NCI-H2107 (cell line): ENCODE data around the gene CHN2.

Experiments used
- DNase-seq: peaks from one replicate; lab custom pipeline; 2025; lab: John Stamatoyannopoulos, UW

The CHN2 gene

DNA sequence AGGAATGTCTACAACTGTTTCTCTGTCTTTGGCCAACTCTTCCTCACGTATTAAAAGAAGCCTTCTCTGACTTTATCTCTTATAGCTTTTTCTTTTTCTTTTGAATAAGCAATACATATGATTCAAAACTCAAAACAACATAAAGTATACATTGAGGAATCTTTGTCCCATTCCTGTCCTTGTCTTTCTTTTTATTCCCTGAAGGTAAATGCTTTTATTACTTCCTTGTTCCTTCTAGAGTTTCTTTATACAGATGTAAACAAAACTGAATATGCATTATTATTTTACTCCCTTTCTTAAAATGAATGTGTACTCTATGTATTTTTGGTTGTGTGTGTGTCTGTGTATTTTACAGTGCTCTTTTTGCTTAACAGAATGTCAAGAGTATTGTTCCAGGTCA lies 170.1 kb downstream of the CHN2 start:
- DNase-seq: no peak

DNA sequence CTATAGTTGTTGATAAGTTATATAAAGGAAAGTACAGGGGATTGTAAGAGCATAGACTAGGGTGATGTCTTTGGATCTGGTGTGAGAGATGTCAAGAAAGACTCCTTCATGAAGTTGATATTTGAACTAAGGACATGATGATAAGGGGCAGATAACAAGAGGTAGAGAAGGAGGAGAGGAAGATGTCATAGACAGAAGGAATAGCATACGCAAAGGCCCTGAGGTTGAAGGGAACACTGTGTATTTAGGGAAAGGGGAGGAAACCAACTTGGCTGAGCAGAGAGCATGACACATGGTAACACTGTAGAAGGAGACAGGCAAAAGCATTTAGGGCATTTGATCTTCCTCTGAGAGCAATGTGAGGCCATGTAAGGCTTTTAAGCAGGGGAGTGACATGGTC lies 170.8 kb downstream of the CHN2 start:
- DNase-seq: no peak

DNA sequence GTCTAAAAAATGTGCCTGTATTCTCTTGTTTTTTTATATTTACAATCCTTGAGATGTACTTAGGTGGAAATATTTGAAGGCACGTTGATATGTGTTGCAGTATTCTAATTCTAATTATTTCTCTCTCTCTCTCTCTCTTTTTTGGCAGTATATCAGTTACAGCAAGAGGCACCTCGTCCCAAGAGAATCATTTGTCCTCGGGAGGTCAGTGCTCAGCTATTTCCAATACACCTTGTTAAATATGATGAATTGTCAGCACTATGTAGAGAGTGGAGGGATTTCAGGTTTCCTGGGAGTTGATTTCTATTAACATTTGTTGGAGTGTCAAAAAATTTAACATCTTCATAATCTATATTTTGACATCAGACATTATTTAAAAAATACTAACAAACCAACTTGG lies 173.2 kb downstream of the CHN2 start:
- no peak for DNase-seq

DNA sequence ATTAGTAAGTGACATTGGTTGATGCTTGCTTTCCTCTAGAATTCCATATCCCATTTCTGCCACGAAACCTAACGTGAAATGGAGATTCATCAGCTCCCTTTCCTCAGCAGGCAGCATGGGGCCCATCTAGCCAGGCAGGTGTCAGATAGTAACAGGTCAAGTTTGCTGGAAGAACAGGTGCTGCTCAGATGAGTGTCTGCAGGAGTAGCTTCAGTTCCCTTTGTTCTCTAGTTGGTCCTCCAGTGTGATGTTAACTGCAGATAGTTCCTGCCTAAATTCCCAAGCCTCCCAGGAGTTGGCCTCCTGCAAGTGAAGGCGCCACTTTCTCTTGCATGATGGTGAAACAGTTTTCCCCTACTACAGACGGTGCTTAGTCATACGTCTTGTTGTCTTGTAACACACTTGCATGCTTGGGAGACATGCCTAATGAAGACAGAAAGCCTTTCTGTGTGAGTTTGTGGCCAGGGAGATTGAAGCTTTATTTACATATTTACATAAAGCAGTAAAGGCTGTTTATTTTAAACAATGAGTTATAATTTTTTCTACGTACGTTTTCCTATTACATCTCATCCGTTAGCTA lies 175.4 kb downstream of the CHN2 start:
- DNase-seq: no peak

DNA sequence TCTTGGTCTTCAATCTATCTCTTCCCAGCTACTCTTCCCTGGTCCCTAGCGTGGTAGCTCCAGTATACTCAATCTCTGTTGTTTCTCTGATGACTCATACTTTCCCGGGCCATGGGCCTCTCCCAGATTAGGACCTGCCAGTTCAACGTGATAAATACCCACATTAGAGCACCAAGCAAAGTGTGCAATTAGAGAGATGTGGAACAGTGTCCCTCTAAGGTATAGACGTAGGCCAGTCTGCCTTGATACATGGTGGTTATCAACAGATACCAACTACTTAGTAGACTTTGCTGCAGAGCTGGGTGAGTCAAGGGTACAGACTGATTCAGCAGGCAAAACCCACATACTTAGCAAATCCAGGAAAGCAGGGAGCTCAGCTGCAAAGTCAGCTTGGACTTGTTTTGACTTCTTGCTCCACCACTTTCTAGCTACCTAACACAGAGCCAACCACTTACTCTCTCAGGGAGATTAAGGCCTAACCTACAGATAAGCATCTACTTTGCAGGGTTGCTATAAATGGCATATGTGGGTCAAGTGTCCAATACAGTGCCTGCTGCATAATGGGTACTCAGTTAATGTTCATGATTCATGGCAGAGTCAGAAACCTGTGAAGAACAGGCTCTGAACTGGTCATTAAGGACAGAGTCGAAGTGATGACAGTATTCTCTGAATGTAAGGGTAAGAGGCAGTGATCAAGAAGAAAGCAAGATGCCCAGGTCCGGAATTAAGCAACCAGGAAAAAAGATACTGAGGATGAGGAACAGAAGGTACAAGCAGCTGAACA lies 176.1 kb downstream of the CHN2 start:
- DNase-seq: no peak

DNA sequence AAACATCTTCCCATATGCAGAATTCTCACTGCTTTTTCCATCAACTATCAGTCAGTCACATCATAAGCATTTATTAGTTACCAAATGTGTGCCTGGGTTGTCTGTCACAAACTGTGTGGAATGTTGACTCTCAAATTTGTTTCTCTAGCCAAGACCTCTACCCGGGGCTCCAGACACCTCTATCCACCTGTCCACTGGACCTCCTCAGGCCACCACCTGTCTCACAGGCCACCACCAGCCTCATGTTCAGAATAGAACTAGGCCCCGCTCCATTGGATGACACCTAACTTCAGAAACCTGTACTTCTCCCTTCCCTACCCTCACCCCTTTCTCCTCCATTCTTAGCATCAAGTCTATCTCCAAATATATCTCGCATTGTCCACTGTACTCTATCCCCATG lies 176.9 kb downstream of the CHN2 start:
- DNase-seq: no peak

DNA sequence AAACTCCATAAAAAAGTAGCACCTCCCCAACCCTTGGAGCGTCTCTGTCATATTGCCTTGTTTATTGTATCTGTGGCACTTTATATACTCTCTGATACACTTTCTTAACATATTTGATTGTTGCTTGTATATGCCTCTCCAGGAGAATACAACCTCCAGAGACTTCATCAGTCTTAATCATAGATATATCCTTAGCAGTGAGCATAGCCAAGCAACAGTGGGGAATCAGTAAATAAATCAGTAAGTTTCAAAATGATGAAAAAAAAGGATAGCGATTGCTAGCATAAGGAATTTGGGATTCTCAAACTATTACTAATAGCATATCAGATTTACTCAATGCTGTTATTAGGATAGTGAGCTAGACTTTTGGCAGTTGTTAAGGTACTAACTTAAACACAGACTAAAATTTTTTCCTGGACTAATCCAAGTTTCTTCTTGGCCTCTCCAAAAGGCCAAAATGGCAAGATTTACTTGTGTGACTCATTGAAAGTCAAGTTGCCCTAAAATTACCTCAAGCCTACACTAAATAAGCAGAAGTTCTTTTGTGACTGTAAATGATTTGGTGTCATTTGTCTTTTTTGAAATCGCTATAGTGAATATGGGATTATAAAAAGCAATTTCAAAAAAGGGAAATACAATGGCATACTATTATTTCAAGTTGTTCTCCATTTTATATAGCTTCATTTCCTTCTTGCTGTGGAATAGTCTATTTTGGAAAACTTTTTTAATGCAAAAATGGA lies 177.9 kb downstream of the CHN2 start:
- no peak for DNase-seq

DNA sequence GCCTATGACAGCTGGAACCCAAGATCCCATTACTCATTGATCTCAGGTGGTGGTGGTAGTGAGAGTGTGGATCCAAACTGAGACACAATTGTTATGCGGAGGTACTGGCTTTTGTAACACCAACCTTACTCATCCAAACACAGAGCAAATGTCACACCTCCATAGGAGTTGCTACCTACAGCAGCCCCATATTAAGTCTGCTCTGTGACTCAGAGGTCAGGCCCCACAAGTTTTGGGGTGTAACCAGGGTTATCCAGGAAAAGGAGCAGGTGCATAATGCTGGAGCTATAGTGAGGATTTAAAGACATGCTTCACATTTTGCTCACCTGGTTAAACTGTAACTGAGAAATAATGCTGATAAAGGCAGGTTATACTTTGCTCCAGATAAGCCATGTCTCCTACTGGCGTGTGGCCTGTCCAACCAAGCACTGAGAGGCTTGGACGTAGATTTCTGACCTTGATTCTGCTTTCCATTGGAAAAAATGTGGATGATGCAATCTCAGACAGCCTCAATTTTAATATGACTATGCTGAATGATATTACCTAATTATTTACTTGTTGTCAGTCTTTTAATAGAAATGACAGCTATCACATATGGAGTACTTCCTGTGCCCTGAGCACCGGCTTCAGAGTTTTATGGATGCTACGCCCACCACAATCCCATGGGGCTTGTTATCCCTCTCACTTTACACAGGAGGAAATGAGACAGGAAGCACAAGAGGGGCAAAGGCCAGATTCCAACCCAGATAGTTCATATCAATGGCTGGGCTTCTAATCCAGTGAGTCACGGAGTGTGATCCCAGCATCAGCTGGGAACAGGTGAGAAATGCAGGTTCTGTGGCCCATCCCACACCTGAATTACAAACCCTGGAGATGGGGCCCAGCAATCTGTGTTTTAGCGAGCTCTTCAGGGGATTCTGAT lies 181.3 kb downstream of the CHN2 start:
- DNase-seq: no peak

DNA sequence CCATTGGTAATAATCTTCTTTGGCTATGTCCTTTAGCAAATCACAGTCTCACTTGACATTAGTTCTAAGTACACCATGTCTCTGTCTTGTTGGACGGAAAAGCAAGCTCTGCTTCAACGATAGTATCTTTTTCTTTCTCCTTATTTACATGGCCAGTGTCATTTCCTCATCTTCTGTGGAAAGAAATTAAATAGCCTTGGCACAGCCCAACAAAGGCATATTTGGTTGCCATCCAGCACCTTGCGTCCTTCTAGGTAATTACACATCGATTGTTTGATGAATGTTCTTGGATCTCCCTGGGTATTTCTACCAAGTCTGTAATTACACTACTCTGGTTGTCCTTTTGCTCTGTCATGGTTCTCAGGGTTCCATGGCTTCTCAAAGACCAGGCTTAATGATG lies 183.1 kb downstream of the CHN2 start:
- DNase-seq: no peak

DNA sequence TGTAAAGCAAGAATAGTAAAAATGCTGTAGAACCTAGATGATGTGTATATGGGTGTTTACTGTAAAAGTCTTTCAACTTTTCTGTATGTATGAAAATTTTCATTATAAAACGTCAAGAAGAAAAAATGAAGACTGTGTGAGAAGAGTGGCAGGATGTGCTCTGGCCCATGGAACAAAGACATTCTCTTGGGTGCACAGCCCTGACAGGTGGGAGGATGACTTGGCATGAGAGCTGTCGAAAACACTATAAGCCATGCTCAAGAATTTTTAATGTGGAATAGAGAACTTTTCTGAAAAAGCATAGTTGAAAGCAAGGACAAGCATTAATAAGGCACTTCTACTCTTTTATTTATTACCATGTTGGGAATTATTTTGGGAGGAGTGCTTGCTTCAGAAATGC lies 185.0 kb downstream of the CHN2 start:
- DNase-seq: no peak

DNA sequence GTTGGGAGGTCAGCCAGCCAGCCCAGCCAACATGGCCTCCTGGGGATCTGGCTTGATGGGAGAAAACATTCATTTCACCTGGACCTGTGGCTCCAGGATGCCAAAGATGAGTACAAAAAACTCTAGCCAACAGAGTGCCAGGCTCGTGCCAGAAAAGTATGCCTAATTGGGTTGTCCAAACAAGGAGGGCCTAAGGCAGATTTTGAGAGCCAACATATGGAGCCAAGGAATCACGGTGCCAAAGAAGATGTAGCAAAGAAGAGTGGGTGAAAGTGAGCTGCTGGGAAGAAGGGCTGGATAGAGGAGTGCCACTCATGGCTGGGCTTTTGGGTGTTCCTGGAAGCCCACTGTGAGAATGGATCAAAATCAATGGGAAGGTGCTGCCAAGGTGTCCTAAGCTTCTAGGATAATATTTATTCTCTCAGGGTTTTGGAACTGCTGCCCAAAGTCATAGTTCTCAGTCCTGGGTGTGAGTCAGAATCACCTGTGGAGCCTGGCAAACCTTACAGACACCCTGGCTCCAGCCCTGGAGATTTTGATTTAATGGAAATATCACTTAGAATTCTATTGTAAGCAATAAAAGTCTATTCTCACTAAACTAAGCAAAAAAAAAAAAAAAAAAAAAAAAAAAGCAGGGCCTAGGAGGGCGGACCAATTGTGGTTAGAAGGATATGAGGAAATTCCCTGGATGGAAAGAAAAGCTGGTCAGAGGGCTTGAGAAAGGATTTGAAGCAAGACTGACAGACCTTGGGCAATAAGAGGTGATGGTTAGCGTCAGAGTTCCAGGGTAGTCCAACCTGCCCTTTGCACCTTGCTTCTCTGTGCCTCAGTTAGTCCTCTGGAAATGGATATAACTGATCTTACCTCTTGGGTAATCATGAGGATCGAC lies 186.9 kb downstream of the CHN2 start:
- no peak for DNase-seq

DNA sequence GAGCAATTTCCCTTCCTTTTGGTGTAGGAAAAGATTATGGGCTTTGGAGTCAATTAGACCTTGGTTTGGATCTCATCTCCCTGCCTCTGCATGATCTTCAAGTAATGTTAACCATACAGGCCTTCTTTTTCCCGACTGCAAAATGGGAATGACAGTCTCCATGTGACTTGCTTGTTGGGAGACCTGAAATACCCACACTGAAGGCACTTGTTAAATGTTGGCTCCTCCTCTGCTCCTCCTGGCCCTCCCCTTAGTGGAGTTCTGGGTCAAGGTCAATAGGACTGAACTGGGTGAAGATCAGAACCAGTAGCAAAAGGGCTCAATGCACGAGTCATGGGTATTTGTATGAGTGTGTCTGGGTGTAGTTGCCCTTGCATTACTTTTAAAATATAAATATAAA lies 189.7 kb downstream of the CHN2 start:
- no peak for DNase-seq

DNA sequence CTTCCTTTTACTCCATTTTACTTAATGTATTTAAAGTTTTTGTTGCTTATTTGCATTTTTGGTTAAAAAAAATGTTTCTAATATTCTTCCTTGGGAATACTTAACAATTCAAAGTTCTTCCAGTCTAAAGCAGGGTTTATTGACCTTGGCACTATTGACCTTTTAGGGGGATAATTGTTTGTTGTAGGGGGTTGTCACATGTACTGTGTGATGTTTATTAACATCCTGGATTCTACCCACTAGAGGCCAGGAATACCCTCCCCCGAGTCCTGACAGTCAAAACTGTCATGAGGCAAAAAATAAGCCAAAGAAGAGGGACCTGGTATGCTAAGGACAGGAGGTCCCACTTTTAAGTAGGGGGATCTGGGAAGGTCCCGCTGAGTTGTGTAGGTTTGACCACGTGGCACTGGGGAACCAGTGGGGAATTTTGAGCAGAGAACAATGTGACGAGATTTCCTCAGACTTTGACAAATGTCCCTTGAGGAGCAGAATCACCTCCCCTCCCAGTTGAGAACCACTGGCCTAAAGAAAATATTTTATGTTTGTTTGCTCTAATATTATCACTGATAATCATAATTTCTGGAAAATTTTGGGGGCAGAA lies 190.7 kb downstream of the CHN2 start:
- no peak for DNase-seq

DNA sequence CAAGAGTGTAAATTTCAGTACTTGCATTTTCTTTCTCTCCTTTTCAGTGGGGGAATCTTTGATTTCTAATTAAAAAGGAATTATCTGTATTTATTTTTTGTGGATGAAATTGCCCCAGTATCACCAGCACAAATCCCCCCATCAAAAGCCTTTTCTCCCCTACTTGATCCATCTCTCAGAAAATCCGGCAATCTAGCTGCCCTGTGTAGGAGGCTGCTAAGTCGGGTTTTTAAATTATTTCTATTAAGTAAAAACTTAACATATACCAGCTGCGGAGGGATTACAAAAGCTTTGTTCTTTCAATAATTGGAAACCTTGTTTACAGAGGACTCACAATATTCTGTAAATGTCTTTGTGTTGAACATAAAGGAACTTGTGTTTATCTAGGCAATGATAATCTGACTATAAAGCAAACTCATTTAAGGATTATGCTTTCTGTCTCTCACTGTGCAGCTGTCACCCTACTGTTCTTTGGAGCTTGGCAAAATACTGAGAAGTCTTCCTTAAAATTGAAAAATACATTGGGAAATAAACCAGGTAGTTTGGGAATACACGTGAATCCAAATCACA lies 191.7 kb downstream of the CHN2 start:
- no peak for DNase-seq

DNA sequence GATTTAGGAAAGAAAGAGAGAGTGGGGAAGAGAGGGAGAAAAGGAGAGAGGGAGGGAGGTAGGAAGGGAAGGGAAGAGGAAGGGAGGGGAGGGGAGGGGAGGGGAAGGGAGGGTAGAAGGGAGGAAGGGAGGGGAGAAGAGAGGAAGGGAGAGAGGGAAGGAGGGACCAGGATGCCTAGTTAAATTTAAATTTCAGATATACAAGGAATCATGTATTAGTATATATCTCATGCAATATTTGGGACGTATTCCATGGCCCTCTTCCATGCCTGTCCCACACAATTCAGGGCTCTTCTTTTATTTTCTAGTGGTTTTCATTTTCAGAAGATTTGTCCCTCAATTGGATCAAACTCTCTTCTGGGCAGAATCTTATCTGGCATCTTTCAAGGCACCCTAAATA lies 196.7 kb downstream of the CHN2 start:
- no peak for DNase-seq

DNA sequence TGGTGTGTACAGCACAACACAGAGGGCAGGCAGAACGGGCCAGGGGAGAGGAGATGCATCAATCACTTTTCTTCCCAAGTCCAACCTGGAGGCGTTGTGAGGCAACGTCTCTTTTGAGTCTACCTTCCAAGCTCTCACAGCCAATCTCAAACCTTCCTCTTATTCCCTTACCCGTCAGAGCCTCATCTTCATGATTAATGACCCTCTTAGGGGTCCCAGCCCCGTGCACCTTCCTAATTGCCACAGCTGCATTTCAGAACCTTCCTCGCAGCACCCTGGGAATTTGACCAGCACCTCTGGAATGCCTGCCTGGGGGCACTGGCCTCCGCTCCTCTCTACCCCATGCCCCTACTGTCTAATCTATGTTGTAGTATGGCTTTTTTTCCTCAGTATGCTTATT lies 199.7 kb downstream of the CHN2 start:
- DNase-seq: no peak

DNA sequence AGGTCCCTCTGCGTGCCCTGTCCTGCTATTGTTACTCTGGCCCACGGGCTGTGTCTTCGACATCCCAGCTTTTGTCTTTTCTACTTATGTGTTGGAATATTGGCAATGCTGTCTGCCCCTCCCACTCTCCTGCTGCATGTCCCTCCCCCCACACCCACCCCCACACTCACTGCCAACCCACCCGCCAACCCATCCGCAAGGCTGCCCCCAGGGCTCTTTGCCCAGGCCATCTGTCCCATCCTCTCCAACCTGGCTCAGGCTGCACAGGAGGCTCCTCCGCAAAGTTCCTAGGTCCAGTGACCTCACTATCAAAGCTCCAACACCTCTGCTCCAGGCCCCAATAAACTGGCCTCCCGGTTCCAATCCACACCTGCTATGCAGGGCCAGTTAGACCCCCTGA lies 202.0 kb downstream of the CHN2 start:
- DNase-seq: no peak

DNA sequence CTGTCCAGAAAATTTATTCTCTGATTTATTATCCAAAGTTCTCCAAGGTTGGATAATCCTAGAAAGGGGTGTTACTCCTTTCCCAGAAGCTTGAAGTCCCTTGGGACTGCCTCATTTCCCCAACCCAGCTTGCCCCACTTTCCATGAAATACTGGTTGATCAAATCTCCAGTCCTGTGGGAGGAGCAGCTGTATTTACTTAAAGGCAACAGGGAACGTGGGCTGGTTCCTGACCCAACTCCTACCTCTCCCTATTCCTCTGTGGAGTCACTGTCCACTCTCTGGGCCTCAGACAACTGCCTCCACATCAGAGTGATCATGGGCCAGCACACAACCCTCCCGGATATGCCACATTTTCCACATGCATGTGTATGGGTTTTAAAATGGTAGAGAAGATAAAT lies 202.8 kb downstream of the CHN2 start:
- DNase-seq: no peak

DNA sequence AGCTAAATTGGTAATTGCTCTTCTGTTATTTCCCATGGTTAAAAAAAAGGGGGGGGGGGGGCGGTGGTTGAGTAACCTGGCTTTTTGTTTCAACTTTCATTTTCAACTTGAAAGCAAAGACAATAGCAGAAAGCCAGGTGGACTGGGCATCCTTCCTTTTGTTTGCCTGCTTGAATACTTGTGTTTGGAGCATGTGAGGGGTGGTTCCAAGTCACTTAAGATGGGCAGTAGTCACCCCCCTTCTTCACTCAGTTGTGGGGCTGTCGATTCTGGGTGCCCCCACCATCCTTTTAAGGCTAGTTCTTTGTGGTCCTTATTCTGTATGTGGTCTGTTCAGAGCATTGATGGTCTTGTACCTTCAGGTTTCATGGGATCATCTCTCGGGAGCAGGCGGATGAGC lies 203.4 kb downstream of the CHN2 start:
- no peak for DNase-seq

DNA sequence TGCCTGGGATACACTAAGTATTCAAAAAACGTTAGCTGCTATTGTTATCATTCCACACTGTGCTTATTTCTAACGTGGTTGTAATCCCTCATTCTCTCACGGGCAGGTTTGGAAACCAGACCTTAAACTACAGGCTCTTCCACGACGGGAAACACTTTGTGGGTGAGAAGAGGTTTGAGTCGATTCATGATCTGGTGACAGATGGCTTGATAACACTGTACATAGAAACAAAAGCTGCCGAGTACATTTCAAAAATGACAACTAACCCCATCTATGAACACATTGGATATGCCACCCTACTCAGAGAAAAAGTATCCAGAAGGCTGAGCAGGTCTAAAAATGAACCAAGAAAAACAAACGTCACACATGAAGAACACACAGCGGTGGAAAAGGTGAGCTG lies 205.9 kb downstream of the CHN2 start:
- DNase-seq: no peak

DNA sequence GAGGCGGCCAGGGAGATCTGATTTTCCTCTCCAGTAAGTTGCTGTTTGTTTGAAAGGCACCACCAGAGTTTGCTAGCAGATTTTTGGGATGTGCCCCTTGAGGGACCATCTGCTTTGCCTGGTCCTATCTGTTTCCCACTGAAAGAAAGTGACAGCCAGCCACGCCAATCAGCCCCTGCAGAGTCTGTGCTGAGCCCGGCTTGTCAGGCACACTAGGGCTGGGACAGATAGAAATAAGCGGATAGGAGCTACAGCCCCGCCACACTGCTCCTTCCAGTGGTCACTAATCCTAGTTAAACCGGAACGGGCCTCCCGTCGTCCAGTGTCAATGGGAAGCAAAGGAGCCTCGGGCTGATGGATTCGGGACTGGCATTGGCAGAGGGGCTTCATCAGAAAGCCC lies 207.2 kb downstream of the CHN2 start:
- no peak for DNase-seq
